Liver (tissue), 9 donors: ENCODE data around the gene NUDCD2. TPM values are rescaled to one million over a fixed set of nuclear protein-coding genes. Genes with fewer than 3 reads are reported as not detected.

Source experiments
- DNase-seq: peaks from one replicate; pipeline ENCODE4 v3.0.0-alpha.2; 2017; ENCODE audit warnings: low spot score
- H3K27ac ChIP-seq, 2 donors: one replicate each; pipeline ENCODE4 v1.7.0; 2013; ENCODE audit warnings: inconsistent platforms in 2 of 2, low read length in 2 of 2, control low read depth in 1 of 2, low read depth in 1 of 2, mild to moderate bottlenecking in 1 of 2
- H3K27me3 ChIP-seq, 4 donors: one replicate each; pipeline versions ENCODE4 v1.6.1 to v1.7.0; 2013; ENCODE audit warnings: low read length in 3 of 4, inconsistent platforms in 1 of 4, mild to moderate bottlenecking in 1 of 4, moderate library complexity in 1 of 4; ENCODE audit not compliant: control insufficient read depth in 4 of 4, insufficient read depth in 4 of 4
- H3K36me3 ChIP-seq, 4 donors: one replicate each; pipeline versions ENCODE4 v1.6.1 to v1.7.0; 2013; ENCODE audit warnings: low read length in 3 of 4, mild to moderate bottlenecking in 3 of 4, low read depth in 1 of 4, moderate library complexity in 1 of 4; ENCODE audit not compliant: control insufficient read depth in 4 of 4, insufficient read depth in 3 of 4
- H3K4me1 ChIP-seq, 4 donors: one replicate each; pipeline versions ENCODE4 v1.6.1 to v1.7.0; 2013; ENCODE audit warnings: low read length in 3 of 4, mild to moderate bottlenecking in 3 of 4, moderate library complexity in 1 of 4; ENCODE audit not compliant: control insufficient read depth in 4 of 4, insufficient read depth in 4 of 4
- H3K4me3 ChIP-seq, 3 donors: one replicate each; pipeline versions ENCODE4 v1.6.1 to v1.7.0; 2013; ENCODE audit warnings: low read length in 3 of 3, control low read depth in 1 of 3, low read depth in 1 of 3, mild to moderate bottlenecking in 1 of 3
- H3K9ac ChIP-seq, 2 donors: one replicate each; pipeline ENCODE4 v1.7.0; 2013; ENCODE audit warnings: low read length in 2 of 2, mild to moderate bottlenecking in 2 of 2, moderate library complexity in 2 of 2, control low read depth in 1 of 2, low read depth in 1 of 2
- H3K9me3 ChIP-seq, 4 donors: one replicate each; pipeline versions ENCODE4 v1.6.1 to v1.7.0; 2013; ENCODE audit warnings: low read length in 3 of 4; ENCODE audit not compliant: control insufficient read depth in 4 of 4
- EGR1 ChIP-seq, 2 donors: IDR thresholded peaks; 2 replicates each; pipeline ENCODE4 v1.6.1; 2016 to 2018; ENCODE audit warnings: antibody characterized with exemption in 2 of 2, low read depth in 2 of 2
- FOXA1 ChIP-seq: IDR thresholded peaks from 2 replicates; pipeline ENCODE4 v1.6.1; 2016; ENCODE audit warnings: antibody characterized with exemption
- FOXA2 ChIP-seq: IDR thresholded peaks from 2 replicates; pipeline ENCODE4 v1.6.1; 2016; ENCODE audit warnings: antibody characterized with exemption
- GABPA ChIP-seq, 2 donors: IDR thresholded peaks in 1 of 2; conservative IDR thresholded peaks in 1 of 2; 2 replicates each; pipeline ENCODE4 v1.6.1; 2016; ENCODE audit warnings: antibody characterized with exemption in 2 of 2, mild to moderate bottlenecking in 1 of 2, moderate library complexity in 1 of 2
- HNF4A ChIP-seq, 2 donors: conservative IDR thresholded peaks; 2 replicates each; pipeline ENCODE4 v1.6.1; 2016; ENCODE audit warnings: antibody characterized with exemption in 2 of 2, mild to moderate bottlenecking in 2 of 2
- HNF4G ChIP-seq: IDR thresholded peaks from 2 replicates; pipeline ENCODE4 v1.6.1; 2016; ENCODE audit warnings: antibody characterized with exemption
- JUND ChIP-seq, 2 donors: IDR thresholded peaks; 2 replicates each; pipeline ENCODE4 v1.6.1; 2016; ENCODE audit warnings: antibody characterized with exemption in 2 of 2
- NR2F2 ChIP-seq: IDR thresholded peaks from 2 replicates; pipeline ENCODE4 v1.6.1; 2016; ENCODE audit warnings: antibody characterized with exemption
- RAD21 ChIP-seq, 2 donors: IDR thresholded peaks; 2 replicates each; pipeline ENCODE4 v1.6.1; 2016; ENCODE audit warnings: antibody characterized with exemption in 2 of 2, mild to moderate bottlenecking in 2 of 2
- RXRA ChIP-seq, 2 donors: IDR thresholded peaks; 2 replicates each; pipeline ENCODE4 v1.6.1; 2017 to 2018; ENCODE audit warnings: antibody characterized with exemption in 2 of 2, mild to moderate bottlenecking in 1 of 2
- SP1 ChIP-seq: IDR thresholded peaks from 2 replicates; pipeline ENCODE4 v1.6.1; 2018; ENCODE audit warnings: antibody characterized with exemption, mild to moderate bottlenecking
- TAF1 ChIP-seq: conservative IDR thresholded peaks from 2 replicates; pipeline ENCODE4 v1.6.1; 2016; ENCODE audit warnings: antibody characterized with exemption, mild to moderate bottlenecking
- YY1 ChIP-seq: IDR thresholded peaks from 2 replicates; pipeline ENCODE4 v1.6.1; 2016; ENCODE audit warnings: antibody characterized with exemption, mild to moderate bottlenecking
- WGBS: extraction: QIAGEN DNeasy Blood & Tissue Kit; methylation state at CpG from one replicate; pipeline ENCODE4 v1.1.7; 2013; 5-methylcytosine and 5-hydroxymethylcytosine counted together
- polyA plus RNA-seq, 2 donors: library from polyadenylated mRNA; stranded (reverse) in 1 of 2; unstranded in 1 of 2; fragments of 200-250 nt in 1 of 2; fragments of >200 nt in 1 of 2; fragmentation: Nextera tagmentation in 1 of 2; extraction: Ambion mirVana in 1 of 2; gene quantifications; one replicate each; pipeline versions ENCODE4 v1.2.1 to v1.2.3, GENCODE V29; 2013 to 2015
- total RNA-seq, 2 donors: library from RNA; depleted of rRNA; stranded (reverse); fragments of >200 nt; gene quantifications; one replicate each; pipeline ENCODE4 v1.2.3, GENCODE V29; 2014
- TF ChIP-seq, protein P1 (sequence below): IDR thresholded peaks from 2 replicates; pipeline ENCODE4 v1.6.1; 2016; ENCODE audit warnings: antibody characterized with exemption, mild to moderate bottlenecking
- TF ChIP-seq, protein P2 (sequence below): IDR thresholded peaks from 2 replicates; pipeline ENCODE4 v1.6.1; 2016; ENCODE audit warnings: antibody characterized with exemption
- TF ChIP-seq, protein P3 (sequence below): fragments of 150-350 bp; IDR thresholded peaks from 2 replicates; pipeline ENCODE4 v1.5.1; 2017; ENCODE audit warnings: improper control_type of control experiment, low read depth, low read length; ENCODE audit not compliant: missing input control
- TF ChIP-seq, protein P4 (sequence below): IDR thresholded peaks from 2 replicates; pipeline ENCODE4 v1.6.1; 2016; ENCODE audit warnings: antibody characterized with exemption
- TF ChIP-seq, protein P5 (sequence below): IDR thresholded peaks from 2 replicates; pipeline ENCODE4 v1.6.1; 2016; ENCODE audit warnings: antibody characterized with exemption
- donor health status: healthy.
- donor health status: healthy.
- donor health status: healthy.
- donor health status: healthy.
- donor health status: healthy.

NUDCD2 gene
- total and polyA plus RNA-seq, 4 donors, result 1.8 to 32.0 (median 4.3) TPM

DNA sequence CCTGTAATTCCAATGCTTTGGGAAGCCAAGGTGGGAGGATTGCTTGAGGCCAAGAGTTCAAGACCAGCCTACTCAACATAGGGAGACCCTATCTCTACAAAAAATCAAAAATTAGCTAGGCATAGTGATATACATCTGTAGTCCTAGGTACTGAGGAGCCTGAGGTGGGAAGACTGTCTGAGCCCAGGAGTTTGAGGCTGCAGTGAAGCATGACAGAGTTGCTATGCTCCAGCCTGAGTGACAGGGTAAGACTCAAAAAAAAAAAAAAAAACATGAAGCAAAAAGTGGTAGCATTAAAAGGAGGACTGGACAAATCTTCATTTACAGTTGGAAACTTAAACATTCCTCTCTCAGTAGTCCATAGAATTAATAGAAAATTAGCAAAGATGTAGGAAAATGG, 12.7 kb downstream of the NUDCD2 start (continued):
- TF ChIP-seq, protein P1, sequence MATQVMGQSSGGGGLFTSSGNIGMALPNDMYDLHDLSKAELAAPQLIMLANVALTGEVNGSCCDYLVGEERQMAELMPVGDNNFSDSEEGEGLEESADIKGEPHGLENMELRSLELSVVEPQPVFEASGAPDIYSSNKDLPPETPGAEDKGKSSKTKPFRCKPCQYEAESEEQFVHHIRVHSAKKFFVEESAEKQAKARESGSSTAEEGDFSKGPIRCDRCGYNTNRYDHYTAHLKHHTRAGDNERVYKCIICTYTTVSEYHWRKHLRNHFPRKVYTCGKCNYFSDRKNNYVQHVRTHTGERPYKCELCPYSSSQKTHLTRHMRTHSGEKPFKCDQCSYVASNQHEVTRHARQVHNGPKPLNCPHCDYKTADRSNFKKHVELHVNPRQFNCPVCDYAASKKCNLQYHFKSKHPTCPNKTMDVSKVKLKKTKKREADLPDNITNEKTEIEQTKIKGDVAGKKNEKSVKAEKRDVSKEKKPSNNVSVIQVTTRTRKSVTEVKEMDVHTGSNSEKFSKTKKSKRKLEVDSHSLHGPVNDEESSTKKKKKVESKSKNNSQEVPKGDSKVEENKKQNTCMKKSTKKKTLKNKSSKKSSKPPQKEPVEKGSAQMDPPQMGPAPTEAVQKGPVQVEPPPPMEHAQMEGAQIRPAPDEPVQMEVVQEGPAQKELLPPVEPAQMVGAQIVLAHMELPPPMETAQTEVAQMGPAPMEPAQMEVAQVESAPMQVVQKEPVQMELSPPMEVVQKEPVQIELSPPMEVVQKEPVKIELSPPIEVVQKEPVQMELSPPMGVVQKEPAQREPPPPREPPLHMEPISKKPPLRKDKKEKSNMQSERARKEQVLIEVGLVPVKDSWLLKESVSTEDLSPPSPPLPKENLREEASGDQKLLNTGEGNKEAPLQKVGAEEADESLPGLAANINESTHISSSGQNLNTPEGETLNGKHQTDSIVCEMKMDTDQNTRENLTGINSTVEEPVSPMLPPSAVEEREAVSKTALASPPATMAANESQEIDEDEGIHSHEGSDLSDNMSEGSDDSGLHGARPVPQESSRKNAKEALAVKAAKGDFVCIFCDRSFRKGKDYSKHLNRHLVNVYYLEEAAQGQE, result no peak

DNA sequence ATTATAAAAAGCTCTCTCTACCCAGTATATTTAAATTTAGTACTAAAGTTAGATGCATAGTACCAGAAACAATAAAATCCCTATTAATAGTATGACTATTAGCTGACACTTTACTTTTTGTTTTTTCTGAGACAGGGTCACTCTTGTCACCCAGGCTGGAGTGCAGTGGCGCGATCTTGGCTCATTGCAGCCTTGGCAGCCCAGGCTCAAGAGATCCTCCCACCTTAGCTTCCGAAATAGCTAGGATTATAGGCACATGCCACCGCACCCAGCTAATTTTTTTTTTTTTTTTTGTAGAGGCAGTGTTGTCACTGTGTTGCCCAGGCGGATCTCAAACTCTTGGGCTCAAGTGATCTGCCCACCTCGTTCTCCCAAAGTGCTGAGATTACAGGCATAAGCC, 14.6 kb downstream of the NUDCD2 start:
- Histone ChIP-seq H3K27ac (no peak overlapping the region), H3K9me3 (no peaks in the 10 kb centered on the region), H3K36me3 (peaks cover 4 to 72% (median 52%) of the 10 kb centered on the region in 4 donors), H3K4me3 (no peak overlapping the region), H3K27me3 (no peaks in the 10 kb centered on the region), H3K4me1 (peaks cover 0 to 11% (median 7%) of the 10 kb centered on the region in 4 donors), H3K9ac (no peak overlapping the region)
- TF ChIP-seq EGR1 (IDR thresholded peaks at IDR 0.05; ENCODE audit: low read depth in 2 of 2) (no peak), JUND (IDR thresholded peaks at IDR 0.05) (no peak), RAD21 (IDR thresholded peaks at IDR 0.05) (no peak), YY1 (no peak), FOXA1 (no peak), TAF1 (no peak), NR2F2 (no peak), RXRA (IDR thresholded peaks at IDR 0.05) (no peak), GABPA (IDR thresholded peaks at IDR 0.05 in 1 of 2, conservative IDR thresholded peaks at IDR 0.05 in 1 of 2) (no peak), SP1 (no peak), FOXA2 (no peak), HNF4G (no peak), HNF4A (conservative IDR thresholded peaks at IDR 0.05) (no peak)
- TF ChIP-seq, protein P2, sequence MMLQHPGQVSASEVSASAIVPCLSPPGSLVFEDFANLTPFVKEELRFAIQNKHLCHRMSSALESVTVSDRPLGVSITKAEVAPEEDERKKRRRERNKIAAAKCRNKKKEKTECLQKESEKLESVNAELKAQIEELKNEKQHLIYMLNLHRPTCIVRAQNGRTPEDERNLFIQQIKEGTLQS, result no peak
- TF ChIP-seq, protein P3, sequence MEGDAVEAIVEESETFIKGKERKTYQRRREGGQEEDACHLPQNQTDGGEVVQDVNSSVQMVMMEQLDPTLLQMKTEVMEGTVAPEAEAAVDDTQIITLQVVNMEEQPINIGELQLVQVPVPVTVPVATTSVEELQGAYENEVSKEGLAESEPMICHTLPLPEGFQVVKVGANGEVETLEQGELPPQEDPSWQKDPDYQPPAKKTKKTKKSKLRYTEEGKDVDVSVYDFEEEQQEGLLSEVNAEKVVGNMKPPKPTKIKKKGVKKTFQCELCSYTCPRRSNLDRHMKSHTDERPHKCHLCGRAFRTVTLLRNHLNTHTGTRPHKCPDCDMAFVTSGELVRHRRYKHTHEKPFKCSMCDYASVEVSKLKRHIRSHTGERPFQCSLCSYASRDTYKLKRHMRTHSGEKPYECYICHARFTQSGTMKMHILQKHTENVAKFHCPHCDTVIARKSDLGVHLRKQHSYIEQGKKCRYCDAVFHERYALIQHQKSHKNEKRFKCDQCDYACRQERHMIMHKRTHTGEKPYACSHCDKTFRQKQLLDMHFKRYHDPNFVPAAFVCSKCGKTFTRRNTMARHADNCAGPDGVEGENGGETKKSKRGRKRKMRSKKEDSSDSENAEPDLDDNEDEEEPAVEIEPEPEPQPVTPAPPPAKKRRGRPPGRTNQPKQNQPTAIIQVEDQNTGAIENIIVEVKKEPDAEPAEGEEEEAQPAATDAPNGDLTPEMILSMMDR, result no peak
- TF ChIP-seq, protein P4, sequence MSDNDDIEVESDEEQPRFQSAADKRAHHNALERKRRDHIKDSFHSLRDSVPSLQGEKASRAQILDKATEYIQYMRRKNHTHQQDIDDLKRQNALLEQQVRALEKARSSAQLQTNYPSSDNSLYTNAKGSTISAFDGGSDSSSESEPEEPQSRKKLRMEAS, result no peak
- TF ChIP-seq, protein P1, result no peak
- TF ChIP-seq, protein P5, sequence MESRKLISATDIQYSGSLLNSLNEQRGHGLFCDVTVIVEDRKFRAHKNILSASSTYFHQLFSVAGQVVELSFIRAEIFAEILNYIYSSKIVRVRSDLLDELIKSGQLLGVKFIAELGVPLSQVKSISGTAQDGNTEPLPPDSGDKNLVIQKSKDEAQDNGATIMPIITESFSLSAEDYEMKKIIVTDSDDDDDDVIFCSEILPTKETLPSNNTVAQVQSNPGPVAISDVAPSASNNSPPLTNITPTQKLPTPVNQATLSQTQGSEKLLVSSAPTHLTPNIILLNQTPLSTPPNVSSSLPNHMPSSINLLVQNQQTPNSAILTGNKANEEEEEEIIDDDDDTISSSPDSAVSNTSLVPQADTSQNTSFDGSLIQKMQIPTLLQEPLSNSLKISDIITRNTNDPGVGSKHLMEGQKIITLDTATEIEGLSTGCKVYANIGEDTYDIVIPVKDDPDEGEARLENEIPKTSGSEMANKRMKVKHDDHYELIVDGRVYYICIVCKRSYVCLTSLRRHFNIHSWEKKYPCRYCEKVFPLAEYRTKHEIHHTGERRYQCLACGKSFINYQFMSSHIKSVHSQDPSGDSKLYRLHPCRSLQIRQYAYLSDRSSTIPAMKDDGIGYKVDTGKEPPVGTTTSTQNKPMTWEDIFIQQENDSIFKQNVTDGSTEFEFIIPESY, result no peak
- no peak for DNase-seq
- 96% methylated on average over 6 of the region's 6 CpGs for WGBS
